ENCODE results near the gene PHLPP2.
"Not testable (repeated sequence)": the region's sequence is repeated elsewhere in the genome, so short reads cannot be mapped to it uniquely, and the experiment has no call there.

PHLPP2 gene

GRCh38 chr16:71622088-71622487 lies 102.4 kb downstream of the PHLPP2 start:
- no peak for DNase-seq

- no peak for DNase-seq
Observed at GRCh38 chr16:71618429-71618828, 106.1 kb downstream of the PHLPP2 start.

- DNase-seq, result not testable (repeated sequence)
Observed at GRCh38 chr16:71614956-71615355, 109.5 kb downstream of the PHLPP2 start.

GRCh38 chr16:71610936-71611871 lies 113.3 kb downstream of the PHLPP2 start:
- peak; percentile 46 for DNase-seq

GRCh38 chr16:71610447-71610846 lies 114.1 kb downstream of the PHLPP2 start:
- no peak for DNase-seq

- no peak for DNase-seq
Observed at GRCh38 chr16:71609066-71609465, 115.4 kb downstream of the PHLPP2 start.

GRCh38 chr16:71600822-71601221 lies 123.7 kb downstream of the PHLPP2 start:
- DNase-seq, result no peak

- not testable (repeated sequence) for DNase-seq
Observed at GRCh38 chr16:71598426-71598825, 126.1 kb downstream of the PHLPP2 start.

GRCh38 chr16:71595340-71595826 lies 129.1 kb downstream of the PHLPP2 start:
- not testable (repeated sequence) for DNase-seq

All from right kidney (tissue), 1 donor.